SU-DHL-6 (cell line): ENCODE results near the gene LARGE2.

Experiments used
- CTCF ChIP-seq: fragments of 200-600 bp; sonication (generic); IDR thresholded peaks from one replicate; pipeline ENCODE4 v1.5.1; 2017; ENCODE audit warnings: antibody characterized with exemption, mild to moderate bottlenecking, low read length, moderate library complexity; ENCODE audit not compliant: insufficient read depth, poor library complexity, severe bottlenecking
- EZH2phosphoT487 ChIP-seq: fragments of 200-600 bp; sonication (generic), shearing (Covaris generic); conservative IDR thresholded peaks from 2 replicates; pipeline ENCODE4 v1.6.1; 2018; ENCODE audit warnings: mild to moderate bottlenecking, antibody characterized with exemption, low read length, moderate library complexity, mixed read lengths

- no peak for TF ChIP-seq CTCF
- TF ChIP-seq EZH2phosphoT487: no peak
Observed at GRCh38 chr11:45927684-45928413, 5.4 kb downstream of the LARGE2 start.
